GM18951 (cell line): ENCODE measurements around the gene EFL1.

Experiments
- POLR2A ChIP-seq: IDR thresholded peaks from 4 replicates; pipeline ENCODE4 v1.6.1; 2011; ENCODE audit warnings: mild to moderate bottlenecking; ENCODE audit not compliant: insufficient read length, insufficient read depth; ENCODE audit errors: extremely low read depth
- in situ Hi-C: fragments of 300-500 bp; cut with MboI; formaldehyde crosslinking; loops from one replicate; pipeline ENCODE4 v1.12.0; 2022; ENCODE audit warnings: low sequenced_read_pairs, mixed read lengths, inconsistent platforms; ENCODE audit not compliant: unreplicated experiment

EFL1 gene

GRCh38 chr15:82086243-82086995 lies 176.1 kb downstream of the EFL1 start:
- TF ChIP-seq POLR2A: no peak
- in situ Hi-C loops: no loop called here

GRCh38 chr15:82081914-82082762 lies 180.4 kb downstream of the EFL1 start:
- in situ Hi-C loops: no loop called here
- TF ChIP-seq POLR2A: no peak

GRCh38 chr15:82080774-82081173 lies 181.8 kb downstream of the EFL1 start:
- no peak for TF ChIP-seq POLR2A
- in situ Hi-C loops: no loop called here
